Measurements from ENCODE around the gene OTULIN.

GRCh38 chr5:14721990-14722656, 57.6 kb downstream of the OTULIN start:
- TF ChIP-seq MAX (IDR thresholded peaks at IDR 0.05), result no peak
- TF ChIP-seq, protein P1, sequence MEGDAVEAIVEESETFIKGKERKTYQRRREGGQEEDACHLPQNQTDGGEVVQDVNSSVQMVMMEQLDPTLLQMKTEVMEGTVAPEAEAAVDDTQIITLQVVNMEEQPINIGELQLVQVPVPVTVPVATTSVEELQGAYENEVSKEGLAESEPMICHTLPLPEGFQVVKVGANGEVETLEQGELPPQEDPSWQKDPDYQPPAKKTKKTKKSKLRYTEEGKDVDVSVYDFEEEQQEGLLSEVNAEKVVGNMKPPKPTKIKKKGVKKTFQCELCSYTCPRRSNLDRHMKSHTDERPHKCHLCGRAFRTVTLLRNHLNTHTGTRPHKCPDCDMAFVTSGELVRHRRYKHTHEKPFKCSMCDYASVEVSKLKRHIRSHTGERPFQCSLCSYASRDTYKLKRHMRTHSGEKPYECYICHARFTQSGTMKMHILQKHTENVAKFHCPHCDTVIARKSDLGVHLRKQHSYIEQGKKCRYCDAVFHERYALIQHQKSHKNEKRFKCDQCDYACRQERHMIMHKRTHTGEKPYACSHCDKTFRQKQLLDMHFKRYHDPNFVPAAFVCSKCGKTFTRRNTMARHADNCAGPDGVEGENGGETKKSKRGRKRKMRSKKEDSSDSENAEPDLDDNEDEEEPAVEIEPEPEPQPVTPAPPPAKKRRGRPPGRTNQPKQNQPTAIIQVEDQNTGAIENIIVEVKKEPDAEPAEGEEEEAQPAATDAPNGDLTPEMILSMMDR (IDR thresholded peaks at IDR 0.05; ENCODE audit: control extremely low read depth in 1 of 3, insufficient read depth in 1 of 3, low read depth in 1 of 3, low read length in 3 of 3), result no peak
- no peak for TF ChIP-seq NRF1 (IDR thresholded peaks at IDR 0.05; ENCODE audit: low read depth, low read length)
- no peak for TF ChIP-seq CTBP2 (IDR thresholded peaks at IDR 0.05; ENCODE audit: borderline replicate concordance, insufficient read depth, insufficient read length, low read length)
- no peak for TF ChIP-seq EZH2 (IDR thresholded peaks at IDR 0.05; ENCODE audit: low read depth, low read length, severe bottlenecking)
- TF ChIP-seq JUND (IDR thresholded peaks at IDR 0.05; ENCODE audit: low read length), result no peak
- TF ChIP-seq EP300 (IDR thresholded peaks at IDR 0.05; ENCODE audit: borderline replicate concordance in 1 of 2, low read depth in 2 of 2, low read length in 2 of 2), result no peak
- TF ChIP-seq GTF2F1 (IDR thresholded peaks at IDR 0.05; ENCODE audit: borderline replicate concordance, low read depth, low read length), result no peak
- no peak for TF ChIP-seq TAF1 (IDR thresholded peaks at IDR 0.05; ENCODE audit: low read depth, low read length)
- no peak for TF ChIP-seq ATF2 (IDR thresholded peaks at IDR 0.05; ENCODE audit: low read length)
- TF ChIP-seq SIN3A (conservative IDR thresholded peaks at IDR 0.05 in 1 of 2, IDR thresholded peaks at IDR 0.05 in 1 of 2; ENCODE audit: low read depth in 1 of 2, low read length in 2 of 2), result no peak
